ENCODE results near the gene RNF8.

RNF8 gene

GRCh38 chr6:37308069-37308815 is 45.5 kb upstream of the RNF8 start:
- Histone ChIP-seq H3K27me3 (no peaks in the 10 kb centered on the region), H3K36me3 (peaks cover 58% of the 10 kb centered on the region), H3K27ac (no peak overlapping the region), H3K9me3 (no peaks in the 10 kb centered on the region), H3K4me3 (ENCODE audit: low read depth in 1 of 2, low read length in 1 of 2) (no peak overlapping the region), H3K4me1 (ENCODE audit: control insufficient read depth in 1 of 2, insufficient read depth in 1 of 2, low read depth in 1 of 2, low read length in 1 of 2) (no peaks in the 10 kb centered on the region)
- TF ChIP-seq, protein P1, sequence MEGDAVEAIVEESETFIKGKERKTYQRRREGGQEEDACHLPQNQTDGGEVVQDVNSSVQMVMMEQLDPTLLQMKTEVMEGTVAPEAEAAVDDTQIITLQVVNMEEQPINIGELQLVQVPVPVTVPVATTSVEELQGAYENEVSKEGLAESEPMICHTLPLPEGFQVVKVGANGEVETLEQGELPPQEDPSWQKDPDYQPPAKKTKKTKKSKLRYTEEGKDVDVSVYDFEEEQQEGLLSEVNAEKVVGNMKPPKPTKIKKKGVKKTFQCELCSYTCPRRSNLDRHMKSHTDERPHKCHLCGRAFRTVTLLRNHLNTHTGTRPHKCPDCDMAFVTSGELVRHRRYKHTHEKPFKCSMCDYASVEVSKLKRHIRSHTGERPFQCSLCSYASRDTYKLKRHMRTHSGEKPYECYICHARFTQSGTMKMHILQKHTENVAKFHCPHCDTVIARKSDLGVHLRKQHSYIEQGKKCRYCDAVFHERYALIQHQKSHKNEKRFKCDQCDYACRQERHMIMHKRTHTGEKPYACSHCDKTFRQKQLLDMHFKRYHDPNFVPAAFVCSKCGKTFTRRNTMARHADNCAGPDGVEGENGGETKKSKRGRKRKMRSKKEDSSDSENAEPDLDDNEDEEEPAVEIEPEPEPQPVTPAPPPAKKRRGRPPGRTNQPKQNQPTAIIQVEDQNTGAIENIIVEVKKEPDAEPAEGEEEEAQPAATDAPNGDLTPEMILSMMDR (IDR thresholded peaks at IDR 0.05) = no peak

GRCh38 chr6:37309046-37309445 is 44.7 kb upstream of the RNF8 start:
- TF ChIP-seq, protein P1 (IDR thresholded peaks at IDR 0.05) = no peak
- no peaks in the 10 kb centered on the region for H3K9me3 ChIP-seq
- H3K36me3 ChIP-seq = peaks cover 58% of the 10 kb centered on the region

DNA sequence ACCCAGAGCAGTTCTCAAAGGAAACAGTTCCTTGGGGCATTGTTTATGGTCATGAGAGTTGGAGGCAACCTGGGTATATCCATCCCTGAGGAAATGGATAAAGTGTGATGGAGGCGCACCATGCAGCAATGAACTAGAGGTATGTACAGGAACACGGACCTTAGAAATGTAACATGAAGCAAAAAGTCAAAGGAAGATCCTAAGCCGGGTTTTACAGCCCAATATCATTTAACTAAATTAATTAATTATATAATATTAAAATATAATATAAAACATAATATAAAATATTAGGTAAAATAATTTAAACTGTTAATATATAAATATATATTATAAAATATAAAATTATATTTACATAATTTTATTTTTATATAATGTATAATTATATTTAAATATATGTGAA is 44.1 kb upstream of the RNF8 start:
- TF ChIP-seq, protein P1 (IDR thresholded peaks at IDR 0.05) = no peak
- no peaks in the 10 kb centered on the region for H3K4me1 ChIP-seq (ENCODE audit: control insufficient read depth in 1 of 2, insufficient read depth in 1 of 2, low read depth in 1 of 2, low read length in 1 of 2)

More at GRCh38 chr6:37309046-37309445, 44.7 kb upstream of the RNF8 start:
- Histone ChIP-seq H3K4me3 (ENCODE audit: low read depth in 1 of 2, low read length in 1 of 2) (no peak overlapping the region), H3K4me1 (ENCODE audit: control insufficient read depth in 1 of 2, insufficient read depth in 1 of 2, low read depth in 1 of 2, low read length in 1 of 2) (no peaks in the 10 kb centered on the region), H3K27me3 (no peaks in the 10 kb centered on the region), H3K27ac (no peak overlapping the region)

DNA sequence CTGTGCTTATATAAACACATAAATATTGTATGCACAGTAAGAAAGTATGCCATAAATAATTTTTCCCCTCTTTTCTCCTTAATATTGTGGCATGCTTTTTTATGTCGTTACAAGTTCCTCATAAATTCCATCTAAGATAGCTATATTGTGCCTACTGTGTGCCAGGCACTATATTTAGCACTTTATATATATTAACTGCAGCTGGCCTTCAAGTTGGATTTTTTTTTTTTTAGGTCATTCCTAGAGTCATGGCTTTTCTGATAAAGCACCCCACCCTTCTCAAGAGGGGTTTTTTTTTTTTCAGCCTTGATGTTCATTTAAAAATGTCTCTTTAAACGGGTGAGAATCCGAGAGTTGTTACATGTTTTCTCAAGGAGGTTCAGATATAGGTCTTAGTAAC is 42.8 kb upstream of the RNF8 start:
- no peaks in the 10 kb centered on the region for H3K4me1 ChIP-seq (ENCODE audit: control insufficient read depth in 1 of 2, insufficient read depth in 1 of 2, low read depth in 1 of 2, low read length in 1 of 2)
- TF ChIP-seq, protein P1 (IDR thresholded peaks at IDR 0.05) = no peak
- no peaks in the 10 kb centered on the region for H3K27me3 ChIP-seq
- peaks cover 60% of the 10 kb centered on the region for H3K36me3 ChIP-seq
- H3K4me3 ChIP-seq (ENCODE audit: low read depth in 1 of 2, low read length in 1 of 2) = no peak overlapping the region
- no peak overlapping the region for H3K27ac ChIP-seq
- H3K9me3 ChIP-seq = no peaks in the 10 kb centered on the region

More for the DNA sequence above, 44.1 kb upstream of the RNF8 start:
- H3K27me3 ChIP-seq = no peaks in the 10 kb centered on the region
- H3K9me3 ChIP-seq = no peaks in the 10 kb centered on the region
- no peak overlapping the region for H3K4me3 ChIP-seq (ENCODE audit: low read depth in 1 of 2, low read length in 1 of 2)
- no peak overlapping the region for H3K27ac ChIP-seq
- peaks cover 59% of the 10 kb centered on the region for H3K36me3 ChIP-seq

- H3K36me3 ChIP-seq = peaks cover 62% of the 10 kb centered on the region
Observed at GRCh38 chr6:37311741-37312473, 41.9 kb upstream of the RNF8 start.

More at GRCh38 chr6:37311741-37312473, 41.9 kb upstream of the RNF8 start:
- no peaks in the 10 kb centered on the region for H3K9me3 ChIP-seq
- H3K4me3 ChIP-seq (ENCODE audit: low read depth in 1 of 2, low read length in 1 of 2) = no peak overlapping the region
- TF ChIP-seq, protein P1 (IDR thresholded peaks at IDR 0.05) = no peak
- no peak overlapping the region for H3K27ac ChIP-seq
- H3K4me1 ChIP-seq (ENCODE audit: control insufficient read depth in 1 of 2, insufficient read depth in 1 of 2, low read depth in 1 of 2, low read length in 1 of 2) = no peaks in the 10 kb centered on the region
- no peaks in the 10 kb centered on the region for H3K27me3 ChIP-seq
